SH-SY5Y (cell line): ENCODE data around the gene RASD1.

Experiments
- GATA2 ChIP-seq: IDR thresholded peaks from 2 replicates; pipeline ENCODE4 v1.6.1; 2011; ENCODE audit warnings: mild to moderate bottlenecking, low read depth, low read length
- GATA3 ChIP-seq: IDR thresholded peaks from 2 replicates; pipeline ENCODE4 v1.6.1; 2011; ENCODE audit warnings: low read depth, mild to moderate bottlenecking, low read length, moderate library complexity

RASD1 gene

DNA sequence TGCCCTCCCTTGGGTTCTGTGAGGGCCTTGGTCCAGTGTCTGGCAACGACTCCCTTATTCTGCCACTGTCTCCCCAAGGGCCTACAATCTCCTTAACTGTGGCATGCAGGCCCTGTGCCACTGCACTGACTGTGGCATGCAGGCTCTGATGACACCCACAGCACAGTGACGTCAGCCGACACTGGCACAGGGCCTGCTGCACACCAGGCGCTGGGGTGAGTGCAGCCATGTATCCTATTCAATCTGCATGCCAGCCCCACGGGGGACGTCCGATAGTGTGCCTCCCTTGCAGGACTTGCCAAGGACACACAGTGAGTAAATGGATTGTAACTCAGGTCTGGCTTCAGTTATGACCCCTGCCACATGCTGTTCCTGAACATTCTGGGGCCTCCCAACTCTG is 39.8 kb upstream of the RASD1 start:
- TF ChIP-seq GATA2 (no peak), GATA3 (no peak)

DNA sequence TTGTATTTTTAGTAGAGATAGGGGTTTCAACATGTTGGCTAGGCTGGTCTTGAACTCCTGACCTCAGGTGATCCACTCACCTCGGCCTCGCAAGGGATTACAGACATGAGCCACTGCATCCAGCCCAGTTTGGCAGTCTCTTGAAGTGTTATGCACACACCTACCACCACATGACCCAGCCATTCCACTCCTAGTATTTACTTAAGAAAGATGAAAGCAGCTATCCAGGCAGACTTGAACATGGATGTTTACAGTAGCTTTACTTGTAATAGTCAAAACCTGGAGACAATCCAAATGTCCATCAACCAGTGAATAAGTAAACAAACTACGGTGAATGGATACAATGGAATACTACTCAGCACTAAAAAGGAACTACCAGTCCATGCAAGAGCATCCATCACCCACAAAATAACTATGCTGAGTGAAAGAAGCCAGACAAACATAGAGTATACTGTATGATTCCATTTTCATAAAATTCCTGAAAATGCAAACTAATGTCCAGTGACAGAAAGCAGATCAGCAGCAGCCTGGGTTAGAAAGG is 37.8 kb upstream of the RASD1 start:
- TF ChIP-seq GATA3 (no peak), GATA2 (no peak)

DNA sequence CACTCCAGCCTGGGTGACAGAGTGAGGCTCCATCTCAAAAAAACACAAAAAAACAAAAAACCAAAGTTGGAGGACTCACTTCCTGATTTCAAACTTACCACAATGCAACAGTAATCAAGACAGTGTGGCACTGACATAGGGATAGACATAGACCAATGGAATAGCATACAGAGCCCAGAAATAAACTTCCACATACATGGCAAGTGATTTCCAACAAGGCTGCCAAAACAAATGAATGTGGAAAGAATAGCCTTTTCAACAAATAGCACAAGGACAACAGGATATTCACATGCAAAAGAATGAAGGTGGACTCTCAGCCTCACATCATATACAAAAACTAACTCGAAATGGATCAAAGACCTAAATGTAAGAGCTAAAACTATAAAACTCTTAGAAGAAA is 36.8 kb upstream of the RASD1 start:
- no peak for TF ChIP-seq GATA3
- no peak for TF ChIP-seq GATA2

- TF ChIP-seq GATA3 (no peak), GATA2 (no peak)
These were observed 35.0 kb upstream of the RASD1 start for GRCh38 chr17:17531156-17531555.

DNA sequence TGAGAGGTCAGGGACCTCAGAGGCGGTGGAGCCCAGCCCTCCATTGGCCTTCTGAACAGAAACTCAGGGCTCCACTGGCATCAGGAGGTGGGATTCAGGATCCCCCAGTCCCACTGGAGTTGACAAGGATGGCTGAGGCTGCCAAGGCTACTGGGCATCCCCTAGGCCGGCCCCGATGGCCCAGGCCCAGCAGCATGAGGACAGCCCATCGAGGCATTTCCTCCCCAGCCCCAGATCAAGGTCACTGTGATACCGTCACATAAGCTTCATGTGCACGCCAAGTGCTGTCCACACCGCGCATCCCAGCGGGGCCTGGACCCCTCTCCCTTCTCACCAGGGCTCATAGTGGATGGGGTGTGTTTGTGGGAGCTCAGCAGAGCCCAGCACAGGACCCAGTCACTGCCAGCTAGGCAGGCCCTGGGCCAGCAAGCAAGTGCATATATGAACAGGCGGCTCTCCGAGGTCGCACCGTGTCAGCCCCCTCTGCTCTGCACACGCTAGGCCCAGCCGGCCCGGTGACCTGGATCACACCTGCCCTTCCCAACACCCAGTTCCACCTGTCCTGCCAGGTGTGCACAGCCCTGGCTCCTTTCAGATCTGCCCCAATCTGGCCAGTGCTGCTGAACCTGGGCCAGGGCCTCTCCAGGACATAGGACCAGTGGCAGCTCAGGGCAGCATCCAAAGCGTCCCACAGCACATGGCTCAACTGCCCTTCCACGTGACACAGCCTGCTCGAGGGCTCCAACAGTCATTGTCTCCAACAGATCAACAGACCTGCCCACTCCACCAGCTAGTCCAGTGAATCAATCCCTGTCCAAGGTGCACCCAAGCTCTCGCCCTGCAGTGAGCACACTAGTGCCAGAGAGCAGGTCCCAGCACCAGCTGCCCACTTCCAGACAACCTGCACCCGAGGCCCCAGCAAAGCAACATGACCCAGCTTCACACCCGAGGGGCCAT is 32.8 kb upstream of the RASD1 start:
- no peak for TF ChIP-seq GATA2
- TF ChIP-seq GATA3, result no peak

DNA sequence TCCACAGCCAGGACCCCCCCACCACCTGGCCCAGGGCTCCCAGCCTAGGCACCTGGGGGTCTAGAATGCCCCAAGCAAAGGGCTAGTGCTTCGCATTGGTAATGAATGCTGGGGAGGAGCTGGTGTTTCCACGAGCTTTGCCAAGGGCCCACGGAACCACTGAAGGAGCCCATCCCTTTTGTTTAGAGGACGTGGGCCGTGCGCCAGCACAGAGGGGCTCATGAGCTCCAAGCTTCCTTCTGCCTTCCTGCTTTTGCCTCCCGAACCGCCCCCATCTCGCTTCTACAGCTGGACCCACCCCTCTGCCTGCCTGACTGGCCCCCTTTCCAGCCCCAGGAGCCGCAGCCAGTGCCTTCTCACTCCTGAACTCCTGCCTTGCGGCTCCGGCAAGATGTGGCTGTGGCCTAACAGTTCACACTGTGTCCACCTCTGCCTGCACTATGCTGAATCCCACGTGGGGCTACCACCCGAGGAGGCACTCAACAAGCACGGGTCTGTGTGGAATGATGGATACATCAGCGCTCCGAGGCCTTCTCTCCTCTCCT is 31.8 kb upstream of the RASD1 start:
- no peak for TF ChIP-seq GATA2
- no peak for TF ChIP-seq GATA3

GRCh38 chr17:17527534-17527933 is 31.3 kb upstream of the RASD1 start:
- no peak for TF ChIP-seq GATA2
- no peak for TF ChIP-seq GATA3

DNA sequence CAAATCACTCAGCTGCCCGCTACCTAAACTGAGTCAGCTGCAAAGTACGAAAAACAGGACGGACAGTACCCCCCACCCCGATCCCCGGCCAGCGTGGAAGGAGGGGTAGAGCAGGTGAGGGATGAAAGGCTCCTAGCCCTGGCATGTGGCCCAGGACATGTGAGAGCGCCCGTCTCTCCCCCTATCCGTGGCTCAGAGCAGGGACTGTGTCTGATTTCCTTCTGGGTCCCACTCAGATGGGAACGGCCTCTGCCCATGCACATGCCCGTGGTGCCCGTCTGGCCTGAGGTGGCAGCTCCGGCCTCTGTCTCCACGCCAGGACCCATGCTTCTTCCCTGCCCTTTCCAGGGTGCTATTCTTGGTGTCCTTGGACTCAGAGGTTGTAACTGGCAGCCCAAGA is 30.2 kb upstream of the RASD1 start:
- TF ChIP-seq GATA3 (no peak), GATA2 (no peak)

- TF ChIP-seq GATA3 (no peak), GATA2 (no peak)
These were observed 29.8 kb upstream of the RASD1 start for GRCh38 chr17:17525956-17526355.

DNA sequence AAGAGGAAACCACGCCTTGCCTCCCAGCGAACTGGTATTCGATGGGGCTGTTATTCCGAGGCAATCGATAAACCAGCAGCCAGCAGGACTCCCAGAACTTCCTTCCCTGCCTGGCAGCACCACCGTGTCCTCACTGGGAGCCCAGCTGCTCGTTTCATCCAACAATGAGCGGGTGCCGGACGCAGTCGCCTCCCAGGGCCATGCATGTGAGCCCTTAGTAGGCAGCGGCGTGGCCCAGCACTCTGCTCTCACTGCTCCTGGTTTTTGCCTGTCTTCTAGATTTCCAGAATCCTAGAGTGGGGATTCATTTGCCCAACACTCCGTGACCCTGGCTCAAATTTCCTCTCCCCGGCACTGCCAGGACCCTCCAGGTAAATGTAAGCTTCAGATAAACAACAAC is 29.1 kb upstream of the RASD1 start:
- TF ChIP-seq GATA3, result no peak
- TF ChIP-seq GATA2, result no peak

- TF ChIP-seq GATA2, result no peak
These were observed 27.7 kb upstream of the RASD1 start for GRCh38 chr17:17523731-17524490.

GRCh38 chr17:17523001-17523730 is 27.0 kb upstream of the RASD1 start:
- TF ChIP-seq GATA3, result no peak
- TF ChIP-seq GATA2, result no peak

DNA sequence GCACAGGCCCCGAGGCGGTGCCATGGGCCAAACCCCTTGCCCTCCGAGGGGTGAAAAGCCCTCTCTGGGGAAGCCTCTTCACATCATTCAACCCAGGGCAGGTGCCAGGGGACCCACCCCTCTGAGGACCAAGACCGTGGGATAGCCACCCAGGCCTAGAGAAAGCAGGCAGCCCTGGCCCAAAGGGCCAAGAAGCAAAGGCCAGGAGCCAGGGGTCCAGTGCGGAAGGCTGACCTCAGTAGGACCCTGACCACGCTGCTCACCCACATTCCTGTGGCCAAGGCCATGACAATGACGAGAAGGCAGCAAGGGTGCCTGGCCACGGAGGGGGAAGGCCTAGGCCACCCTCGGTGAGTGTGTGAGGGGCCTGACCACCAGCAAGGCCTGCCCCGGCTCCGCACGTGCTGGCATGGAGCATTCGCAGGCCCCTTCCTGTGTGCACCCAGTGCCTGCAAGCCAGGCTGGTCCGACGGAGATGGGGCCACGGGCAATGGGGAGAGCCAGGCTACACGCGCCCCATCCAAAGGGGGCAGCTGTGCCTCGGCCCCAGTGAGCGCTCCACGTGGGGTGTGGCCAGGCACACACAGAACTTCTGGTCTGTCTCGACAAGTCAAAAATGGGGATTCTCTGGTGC is 24.5 kb upstream of the RASD1 start:
- TF ChIP-seq GATA3 (no peak), GATA2 (no peak)

- TF ChIP-seq GATA3, result no peak
- TF ChIP-seq GATA2, result no peak
These were observed 23.7 kb upstream of the RASD1 start for GRCh38 chr17:17519886-17520285.

- TF ChIP-seq GATA2, result no peak
- TF ChIP-seq GATA3, result no peak
These were observed 22.8 kb upstream of the RASD1 start for GRCh38 chr17:17518951-17519350.
